HG03159 (cell line): ENCODE results near the gene PLXNA4.

Experiments
- ATAC-seq: cut with Tn5 transposase; IDR thresholded peaks from one replicate; pipeline ENCODE4 v1.9.1; 2021; ENCODE audit warnings: mild to moderate bottlenecking, moderate library complexity; ENCODE audit not compliant: unreplicated experiment

The PLXNA4 gene

GRCh38 chr7:132221356-132221755 is 354.9 kb downstream of the PLXNA4 start:
- no peak for ATAC-seq

- ATAC-seq, result no peak
These were observed 356.2 kb downstream of the PLXNA4 start for GRCh38 chr7:132220060-132220459.

- ATAC-seq, result no peak
These were observed 357.4 kb downstream of the PLXNA4 start for GRCh38 chr7:132218876-132219275.

- ATAC-seq, result no peak
These were observed 359.3 kb downstream of the PLXNA4 start for GRCh38 chr7:132216847-132217525.

- ATAC-seq, result no peak
These were observed 361.8 kb downstream of the PLXNA4 start for GRCh38 chr7:132214452-132214851.

GRCh38 chr7:132213583-132213982 is 362.7 kb downstream of the PLXNA4 start:
- ATAC-seq, result no peak

- no peak for ATAC-seq
These were observed 364.3 kb downstream of the PLXNA4 start for GRCh38 chr7:132211971-132212370.

- ATAC-seq, result no peak
These were observed 365.4 kb downstream of the PLXNA4 start for GRCh38 chr7:132210821-132211220.

GRCh38 chr7:132207782-132208181 is 368.5 kb downstream of the PLXNA4 start:
- no peak for ATAC-seq

GRCh38 chr7:132207211-132207610 is 369.1 kb downstream of the PLXNA4 start:
- no peak for ATAC-seq

GRCh38 chr7:132206594-132206993 is 369.7 kb downstream of the PLXNA4 start:
- no peak for ATAC-seq

- no peak for ATAC-seq
These were observed 370.8 kb downstream of the PLXNA4 start for GRCh38 chr7:132205509-132205908.

GRCh38 chr7:132203021-132203420 is 373.2 kb downstream of the PLXNA4 start:
- no peak for ATAC-seq

- ATAC-seq, result no peak
These were observed 373.7 kb downstream of the PLXNA4 start for GRCh38 chr7:132202541-132202940.

- ATAC-seq, result no peak
These were observed 376.1 kb downstream of the PLXNA4 start for GRCh38 chr7:132200141-132200540.

- no peak for ATAC-seq
These were observed 376.6 kb downstream of the PLXNA4 start for GRCh38 chr7:132199626-132200025.

GRCh38 chr7:132197772-132198171 is 378.5 kb downstream of the PLXNA4 start:
- ATAC-seq, result no peak

GRCh38 chr7:132193898-132194297 is 382.4 kb downstream of the PLXNA4 start:
- no peak for ATAC-seq

- ATAC-seq, result no peak
These were observed 383.5 kb downstream of the PLXNA4 start for GRCh38 chr7:132192809-132193208.

GRCh38 chr7:132191418-132191817 is 384.9 kb downstream of the PLXNA4 start:
- ATAC-seq, result no peak

- no peak for ATAC-seq
These were observed 385.6 kb downstream of the PLXNA4 start for GRCh38 chr7:132190683-132191082.

- ATAC-seq, result no peak
These were observed 386.4 kb downstream of the PLXNA4 start for GRCh38 chr7:132189881-132190280.
